Measurements from ENCODE around the gene PAX8. TPM values are rescaled to one million over a fixed set of nuclear protein-coding genes. Genes with fewer than 3 reads are reported as not detected.

PAX8 gene
- total and polyA plus RNA-seq, 12 donors: 1.7 to 72.3 (median 11.6) TPM

DNA sequence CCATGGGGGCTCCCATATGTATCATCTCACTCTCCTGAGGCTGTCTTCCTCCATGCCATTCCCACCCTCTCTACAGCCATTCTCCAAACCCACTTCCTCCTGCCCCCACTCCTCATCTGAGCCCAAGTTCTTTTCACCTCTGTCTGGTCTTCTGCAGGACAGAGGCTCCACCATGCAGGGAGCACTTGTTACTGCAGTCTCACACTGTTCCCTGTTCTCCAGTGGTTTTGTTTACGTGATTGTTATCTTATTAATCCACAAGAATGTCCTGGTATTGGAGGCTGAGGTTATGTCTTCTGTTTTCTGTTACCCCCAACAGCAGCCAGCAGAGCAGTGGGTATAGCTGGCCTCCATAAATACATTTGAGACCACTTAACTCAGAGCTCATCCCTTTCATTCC lies 51.4 kb downstream of the PAX8 start:
- Histone ChIP-seq H3K4me1 (replicated peaks in 1 of 2) (peaks cover 52 to 56% of the 10 kb centered on the region in 2 donors), H3K27me3 (no peaks in the 10 kb centered on the region), H3K27ac (no peak overlapping the region), H3K36me3 (replicated peaks in 1 of 2) (no peaks in the 10 kb centered on the region), H3K9me3 (replicated peaks in 1 of 3) (no peaks in the 10 kb centered on the region), H3K4me3 (no peak overlapping the region)
- intact Hi-C loops (cut with DNase I): no loop called here
- TF ChIP-seq, protein P1, sequence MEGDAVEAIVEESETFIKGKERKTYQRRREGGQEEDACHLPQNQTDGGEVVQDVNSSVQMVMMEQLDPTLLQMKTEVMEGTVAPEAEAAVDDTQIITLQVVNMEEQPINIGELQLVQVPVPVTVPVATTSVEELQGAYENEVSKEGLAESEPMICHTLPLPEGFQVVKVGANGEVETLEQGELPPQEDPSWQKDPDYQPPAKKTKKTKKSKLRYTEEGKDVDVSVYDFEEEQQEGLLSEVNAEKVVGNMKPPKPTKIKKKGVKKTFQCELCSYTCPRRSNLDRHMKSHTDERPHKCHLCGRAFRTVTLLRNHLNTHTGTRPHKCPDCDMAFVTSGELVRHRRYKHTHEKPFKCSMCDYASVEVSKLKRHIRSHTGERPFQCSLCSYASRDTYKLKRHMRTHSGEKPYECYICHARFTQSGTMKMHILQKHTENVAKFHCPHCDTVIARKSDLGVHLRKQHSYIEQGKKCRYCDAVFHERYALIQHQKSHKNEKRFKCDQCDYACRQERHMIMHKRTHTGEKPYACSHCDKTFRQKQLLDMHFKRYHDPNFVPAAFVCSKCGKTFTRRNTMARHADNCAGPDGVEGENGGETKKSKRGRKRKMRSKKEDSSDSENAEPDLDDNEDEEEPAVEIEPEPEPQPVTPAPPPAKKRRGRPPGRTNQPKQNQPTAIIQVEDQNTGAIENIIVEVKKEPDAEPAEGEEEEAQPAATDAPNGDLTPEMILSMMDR (IDR thresholded peaks at IDR 0.05): no peak
- no peak for TF ChIP-seq POLR2A (IDR thresholded peaks at IDR 0.05)
- 80 to 95% (median 88%) methylated on average over 1 of the region's 1 CpG for WGBS, 4 donors
- DNase-seq: no peak

DNA sequence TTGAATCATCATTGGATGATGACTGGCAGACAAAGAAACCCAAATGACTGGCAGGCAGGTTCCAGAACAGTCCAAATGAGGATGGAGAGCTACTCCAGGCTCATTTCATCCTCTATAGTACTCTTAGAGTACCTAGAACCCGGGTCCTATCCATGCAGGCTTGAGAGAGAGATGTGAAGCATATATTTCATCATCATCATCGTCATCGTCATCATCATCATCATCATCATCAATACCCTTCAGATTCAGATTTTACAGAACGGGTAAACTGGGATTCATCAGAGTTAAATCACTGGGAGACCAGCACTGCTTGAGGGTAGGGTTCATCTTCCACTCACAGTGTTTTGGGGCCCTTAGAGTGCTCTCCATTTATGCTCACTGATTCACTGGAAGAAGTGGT lies 52.3 kb downstream of the PAX8 start:
- H3K4me1 ChIP-seq (replicated peaks in 1 of 2): peaks cover 44 to 50% of the 10 kb centered on the region in 2 donors
- H3K27me3 ChIP-seq: no peaks in the 10 kb centered on the region
- no peak for DNase-seq
- no peaks in the 10 kb centered on the region for H3K36me3 ChIP-seq (replicated peaks in 1 of 2)
- no peak for TF ChIP-seq POLR2A (IDR thresholded peaks at IDR 0.05)
- TF ChIP-seq, protein P1 (IDR thresholded peaks at IDR 0.05): no peak
- no peaks in the 10 kb centered on the region for H3K9me3 ChIP-seq (replicated peaks in 1 of 3)
- intact Hi-C loops (cut with DNase I): no loop called here
- no peak overlapping the region for H3K4me3 ChIP-seq
- WGBS, 4 donors: 78 to 96% (median 83%) methylated on average over 4 of the region's 4 CpGs
- peak overlapping the region in 2 of 5 donors; percentile 71 to 73 for H3K27ac ChIP-seq

DNA sequence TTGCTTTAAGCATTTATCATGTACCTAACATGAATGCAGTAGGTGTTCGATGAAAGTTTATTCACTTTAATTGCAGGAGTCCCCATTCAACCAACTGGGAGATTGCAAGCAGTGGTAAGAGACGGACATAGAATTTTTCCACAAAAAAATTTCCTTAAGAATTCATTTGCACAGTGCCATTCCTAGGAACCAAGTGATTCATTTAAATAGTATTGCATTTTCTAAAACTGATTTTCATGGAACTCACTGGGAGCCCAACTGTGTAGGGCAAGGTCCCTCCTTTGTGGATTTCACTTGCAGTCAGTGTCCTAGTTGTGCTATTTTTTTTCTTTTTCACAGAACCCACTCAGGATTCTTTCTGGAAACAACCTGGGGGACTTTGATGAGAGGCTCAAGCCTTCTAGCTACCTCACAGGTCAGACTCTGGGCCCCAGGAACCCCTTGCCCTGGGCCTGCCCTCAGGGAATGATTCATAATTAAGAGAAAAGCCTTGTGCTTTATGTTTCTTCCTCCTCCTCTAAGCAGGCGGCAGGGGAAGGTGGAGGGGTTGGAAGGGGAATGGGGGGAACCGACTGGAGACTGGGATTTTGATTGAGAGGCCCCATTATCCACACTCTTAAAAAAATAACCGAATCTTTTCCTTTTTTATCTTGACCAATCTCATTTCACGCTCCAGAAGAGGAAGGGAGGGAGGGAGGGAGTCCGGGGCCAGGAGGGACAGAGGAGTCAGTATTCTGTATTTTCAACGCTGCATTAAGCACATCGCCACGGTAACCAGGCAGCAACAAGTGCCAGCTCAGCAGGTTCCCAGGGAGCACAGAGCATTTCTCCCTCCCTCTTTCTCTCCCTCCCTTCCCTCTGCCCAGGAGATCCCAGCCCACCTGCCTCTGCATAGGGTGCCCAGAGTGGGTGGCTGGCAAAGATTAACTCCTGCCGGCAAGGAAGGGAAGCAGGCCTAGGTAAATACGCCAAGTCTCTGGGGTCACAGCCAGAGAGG lies 53.2 kb downstream of the PAX8 start:
- Histone ChIP-seq H3K9me3 (replicated peaks in 1 of 3) (no peaks in the 10 kb centered on the region), H3K36me3 (replicated peaks in 1 of 2) (no peaks in the 10 kb centered on the region), H3K4me1 (replicated peaks in 1 of 2) (peaks cover 35 to 44% of the 10 kb centered on the region in 2 donors), H3K27ac (peak overlapping the region; percentile 12 to 73 (median 71)), H3K4me3 (no peak overlapping the region), H3K27me3 (no peaks in the 10 kb centered on the region)
- peak in 6 of 7 donors; percentile 66 to 82 (median 72) for DNase-seq
- 32 to 38% (median 34%) methylated on average over 10 to 12 of the region's 12 CpGs for WGBS, 4 donors
- TF ChIP-seq, protein P1 (IDR thresholded peaks at IDR 0.05): no peak
- no peak for TF ChIP-seq POLR2A (IDR thresholded peaks at IDR 0.05)
- intact Hi-C loops (cut with DNase I): no loop called here

DNA sequence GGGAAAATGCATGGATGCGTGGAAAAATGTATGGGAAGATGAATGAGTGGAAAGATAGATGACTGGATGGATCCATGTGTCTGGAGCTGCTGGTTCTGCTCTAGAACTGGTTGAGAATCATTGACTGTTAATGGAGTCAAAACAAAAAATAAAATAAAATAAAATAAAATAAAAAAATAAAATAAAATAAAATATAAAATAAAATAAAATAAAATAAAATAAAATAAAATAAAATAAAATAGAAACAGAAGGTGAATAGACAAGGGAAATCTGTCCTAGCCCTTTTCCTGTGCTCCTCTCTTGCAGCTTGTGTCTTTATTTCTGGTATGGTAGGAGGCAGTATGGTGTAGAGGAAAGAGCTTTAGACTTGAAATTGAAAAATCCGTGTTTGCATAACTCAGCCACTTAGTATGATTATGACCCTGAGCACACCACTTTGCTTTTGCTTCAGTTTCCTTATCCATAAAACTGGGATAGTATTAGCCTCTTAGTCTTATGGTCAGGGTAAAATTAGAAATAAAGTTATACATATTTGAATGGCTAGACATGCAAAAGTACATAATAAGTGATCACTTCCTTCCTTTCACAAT lies 54.0 kb downstream of the PAX8 start:
- no peaks in the 10 kb centered on the region for H3K9me3 ChIP-seq (replicated peaks in 1 of 3)
- no peak overlapping the region for H3K4me3 ChIP-seq
- peak overlapping the region in 3 of 5 donors; percentile 71 to 73 (median 72) for H3K27ac ChIP-seq
- WGBS, 4 donors: 54 to 73% (median 62%) methylated on average over 2 of the region's 2 CpGs
- no peak for TF ChIP-seq POLR2A (IDR thresholded peaks at IDR 0.05)
- TF ChIP-seq, protein P1 (IDR thresholded peaks at IDR 0.05): no peak
- H3K36me3 ChIP-seq (replicated peaks in 1 of 2): no peaks in the 10 kb centered on the region
- peaks cover 34 to 44% of the 10 kb centered on the region in 2 donors for H3K4me1 ChIP-seq (replicated peaks in 1 of 2)
- intact Hi-C loops (cut with DNase I): no loop called here
- H3K27me3 ChIP-seq: no peaks in the 10 kb centered on the region
- DNase-seq: no peak

All from adrenal gland (tissue), 12 donors.